ENCODE results near the gene PTPN1. TPM values are rescaled to one million over a fixed set of nuclear protein-coding genes. Genes with fewer than 3 reads are reported as not detected.

Gene PTPN1
- total and polyA plus RNA-seq, 10 of the 15 experiments (the other 5 are each of a cell fraction or from before 2014, with no cell fraction given) = 15.9 to 74.7 (median 43.9) TPM

DNA sequence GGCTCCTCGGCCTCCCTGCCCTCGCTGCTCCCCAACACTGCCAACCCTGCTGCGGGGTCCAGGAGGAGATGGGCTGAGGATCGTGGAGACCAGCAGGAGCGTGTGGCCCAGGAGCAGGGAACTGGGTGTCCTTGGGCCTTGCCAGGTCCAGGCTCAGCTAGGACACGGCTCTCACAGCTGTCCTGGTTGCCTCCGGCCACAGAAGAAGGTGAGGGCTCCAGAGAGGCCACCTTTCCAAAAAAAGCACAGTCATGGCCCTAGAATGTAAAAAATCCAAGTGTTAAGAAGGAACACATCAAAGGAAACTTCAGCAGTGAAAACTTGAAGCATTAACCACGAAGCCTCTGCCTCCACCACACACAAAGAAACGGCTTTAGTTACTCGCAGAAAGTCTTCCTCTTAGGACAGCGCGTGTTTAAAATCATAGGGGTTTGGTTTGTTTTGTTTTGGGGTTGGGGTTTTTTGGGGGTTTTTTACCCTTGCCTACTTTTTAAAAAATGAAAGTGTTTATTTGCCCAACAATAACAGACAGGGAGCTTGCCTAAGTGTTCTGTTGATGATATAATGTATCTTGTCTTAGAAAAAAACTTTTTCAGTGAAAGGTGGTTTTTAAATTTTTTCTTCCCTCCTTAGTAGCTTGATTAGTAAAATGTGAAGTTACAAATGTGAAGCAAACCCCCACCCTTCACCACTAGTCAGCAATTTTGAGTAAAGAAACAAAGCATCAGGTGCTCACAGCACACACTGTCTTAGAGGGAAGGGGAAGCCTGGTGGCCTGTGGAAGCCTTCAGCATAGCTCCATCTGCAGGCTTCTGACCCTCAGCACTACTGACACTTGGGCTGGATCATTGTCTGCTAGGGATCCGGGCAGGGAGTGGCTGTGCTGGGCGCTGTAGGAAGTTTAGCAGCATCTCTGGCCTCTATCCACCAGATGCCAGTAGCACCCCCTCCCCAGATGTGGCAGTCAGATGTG lies 60.0 kb downstream of the PTPN1 start (continued):
- TF ChIP-seq MXI1 (IDR thresholded peaks at IDR 0.05; ENCODE audit: low read depth, low read length) (peak; percentile 47), CREB1 (IDR thresholded peaks at IDR 0.05; ENCODE audit: low read depth) (peak; percentile 37; the same call in 1 of the 2 replicates), ZNF217 (IDR thresholded peaks at IDR 0.05) (no peak), BHLHE40 (IDR thresholded peaks at IDR 0.05; ENCODE audit: borderline replicate concordance in 1 of 2, low read depth in 2 of 2, low read length in 1 of 2) (peak; percentile 50 to 60), CBFB (IDR thresholded peaks at IDR 0.05; ENCODE audit: low read depth) (peak; percentile 53; the same call in 1 of the 2 replicates), RB1 (IDR thresholded peaks at IDR 0.05; ENCODE audit: borderline replicate concordance) (peak; percentile 31; the same call in 1 of the 2 replicates), CHD4 (IDR thresholded peaks at IDR 0.05) (no peak), TBL1XR1 (IDR thresholded peaks at IDR 0.05; ENCODE audit: low read depth, low read length) (peak; percentile 80), TARDBP (IDR thresholded peaks at IDR 0.05; ENCODE audit: borderline replicate concordance) (no peak), NFYB (IDR thresholded peaks at IDR 0.05; ENCODE audit: insufficient read depth, low read depth, low read length) (no peak), SMAD1 (IDR thresholded peaks at IDR 0.05; ENCODE audit: low read depth, partially characterized antibody) (no peak), ZNF24 (IDR thresholded peaks at IDR 0.05) (no peak), MYC (IDR thresholded peaks at IDR 0.05; ENCODE audit: insufficient read depth, insufficient read length, insufficient replicate concordance, low read length, severe bottlenecking) (no peak)
- TF ChIP-seq, protein P1, sequence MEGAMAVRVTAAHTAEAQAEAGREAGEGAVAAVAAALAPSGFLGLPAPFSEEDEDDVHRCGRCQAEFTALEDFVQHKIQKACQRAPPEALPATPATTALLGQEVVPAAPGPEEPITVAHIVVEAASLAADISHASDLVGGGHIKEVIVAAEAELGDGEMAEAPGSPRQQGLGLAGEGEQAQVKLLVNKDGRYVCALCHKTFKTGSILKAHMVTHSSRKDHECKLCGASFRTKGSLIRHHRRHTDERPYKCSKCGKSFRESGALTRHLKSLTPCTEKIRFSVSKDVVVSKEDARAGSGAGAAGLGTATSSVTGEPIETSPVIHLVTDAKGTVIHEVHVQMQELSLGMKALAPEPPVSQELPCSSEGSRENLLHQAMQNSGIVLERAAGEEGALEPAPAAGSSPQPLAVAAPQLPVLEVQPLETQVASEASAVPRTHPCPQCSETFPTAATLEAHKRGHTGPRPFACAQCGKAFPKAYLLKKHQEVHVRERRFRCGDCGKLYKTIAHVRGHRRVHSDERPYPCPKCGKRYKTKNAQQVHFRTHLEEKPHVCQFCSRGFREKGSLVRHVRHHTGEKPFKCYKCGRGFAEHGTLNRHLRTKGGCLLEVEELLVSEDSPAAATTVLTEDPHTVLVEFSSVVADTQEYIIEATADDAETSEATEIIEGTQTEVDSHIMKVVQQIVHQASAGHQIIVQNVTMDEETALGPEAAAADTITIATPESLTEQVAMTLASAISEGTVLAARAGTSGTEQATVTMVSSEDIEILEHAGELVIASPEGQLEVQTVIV (IDR thresholded peaks at IDR 0.05; ENCODE audit: borderline replicate concordance, partially characterized antibody) = no peak
- TF ChIP-seq, protein P2, sequence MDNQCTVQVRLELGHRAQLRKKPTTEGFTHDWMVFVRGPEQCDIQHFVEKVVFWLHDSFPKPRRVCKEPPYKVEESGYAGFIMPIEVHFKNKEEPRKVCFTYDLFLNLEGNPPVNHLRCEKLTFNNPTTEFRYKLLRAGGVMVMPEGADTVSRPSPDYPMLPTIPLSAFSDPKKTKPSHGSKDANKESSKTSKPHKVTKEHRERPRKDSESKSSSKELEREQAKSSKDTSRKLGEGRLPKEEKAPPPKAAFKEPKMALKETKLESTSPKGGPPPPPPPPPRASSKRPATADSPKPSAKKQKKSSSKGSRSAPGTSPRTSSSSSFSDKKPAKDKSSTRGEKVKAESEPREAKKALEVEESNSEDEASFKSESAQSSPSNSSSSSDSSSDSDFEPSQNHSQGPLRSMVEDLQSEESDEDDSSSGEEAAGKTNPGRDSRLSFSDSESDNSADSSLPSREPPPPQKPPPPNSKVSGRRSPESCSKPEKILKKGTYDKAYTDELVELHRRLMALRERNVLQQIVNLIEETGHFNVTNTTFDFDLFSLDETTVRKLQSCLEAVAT (IDR thresholded peaks at IDR 0.05) = no peak
- TF ChIP-seq, protein P3, sequence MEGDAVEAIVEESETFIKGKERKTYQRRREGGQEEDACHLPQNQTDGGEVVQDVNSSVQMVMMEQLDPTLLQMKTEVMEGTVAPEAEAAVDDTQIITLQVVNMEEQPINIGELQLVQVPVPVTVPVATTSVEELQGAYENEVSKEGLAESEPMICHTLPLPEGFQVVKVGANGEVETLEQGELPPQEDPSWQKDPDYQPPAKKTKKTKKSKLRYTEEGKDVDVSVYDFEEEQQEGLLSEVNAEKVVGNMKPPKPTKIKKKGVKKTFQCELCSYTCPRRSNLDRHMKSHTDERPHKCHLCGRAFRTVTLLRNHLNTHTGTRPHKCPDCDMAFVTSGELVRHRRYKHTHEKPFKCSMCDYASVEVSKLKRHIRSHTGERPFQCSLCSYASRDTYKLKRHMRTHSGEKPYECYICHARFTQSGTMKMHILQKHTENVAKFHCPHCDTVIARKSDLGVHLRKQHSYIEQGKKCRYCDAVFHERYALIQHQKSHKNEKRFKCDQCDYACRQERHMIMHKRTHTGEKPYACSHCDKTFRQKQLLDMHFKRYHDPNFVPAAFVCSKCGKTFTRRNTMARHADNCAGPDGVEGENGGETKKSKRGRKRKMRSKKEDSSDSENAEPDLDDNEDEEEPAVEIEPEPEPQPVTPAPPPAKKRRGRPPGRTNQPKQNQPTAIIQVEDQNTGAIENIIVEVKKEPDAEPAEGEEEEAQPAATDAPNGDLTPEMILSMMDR (IDR thresholded peaks at IDR 0.05 in 2 of 3, conservative IDR thresholded peaks at IDR 0.05 in 1 of 3; ENCODE audit: control insufficient read depth in 2 of 3, extremely low read depth in 1 of 3, insufficient read depth in 1 of 3, low read depth in 3 of 3, low read length in 3 of 3) = peak; percentile 70 to 90 (median 74)
- TF ChIP-seq, protein P4, sequence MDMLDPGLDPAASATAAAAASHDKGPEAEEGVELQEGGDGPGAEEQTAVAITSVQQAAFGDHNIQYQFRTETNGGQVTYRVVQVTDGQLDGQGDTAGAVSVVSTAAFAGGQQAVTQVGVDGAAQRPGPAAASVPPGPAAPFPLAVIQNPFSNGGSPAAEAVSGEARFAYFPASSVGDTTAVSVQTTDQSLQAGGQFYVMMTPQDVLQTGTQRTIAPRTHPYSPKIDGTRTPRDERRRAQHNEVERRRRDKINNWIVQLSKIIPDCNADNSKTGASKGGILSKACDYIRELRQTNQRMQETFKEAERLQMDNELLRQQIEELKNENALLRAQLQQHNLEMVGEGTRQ (IDR thresholded peaks at IDR 0.05; ENCODE audit: borderline replicate concordance, low read depth, low read length) = no peak

All from GM12878 (cell line).